ENCODE data around the gene SRP9. TPM values are rescaled to one million over a fixed set of nuclear protein-coding genes. Genes with fewer than 3 reads are reported as not detected.

SRP9 gene
- total RNA-seq, 4 donors from 2014 or later, result 115 to 229 (median 175) TPM

DNA sequence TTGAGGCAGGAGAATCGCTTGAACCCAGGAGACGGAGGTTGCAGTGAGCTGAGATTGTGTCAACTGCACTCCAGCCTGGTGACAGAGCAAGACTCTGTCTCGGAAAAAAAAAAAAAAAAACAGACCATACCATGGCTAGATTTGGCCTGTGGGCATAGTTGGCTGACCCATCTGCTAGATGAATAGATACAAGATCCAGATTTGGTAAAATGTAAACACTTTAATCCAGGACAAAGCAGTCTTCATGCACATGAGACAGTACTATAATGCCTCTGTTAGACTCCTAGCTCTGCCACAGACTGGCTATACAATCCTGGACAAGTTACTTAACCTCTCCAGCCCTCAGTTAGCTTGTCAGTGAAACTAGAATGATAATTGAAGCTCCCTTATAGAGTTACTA is 27.9 kb upstream of the SRP9 start:
- whole genome bisulfite sequencing, 2 donors, result 52 to 100% methylated on average over 2 to 3 of the region's 3 CpGs
- no peak for DNase-seq
- H3K4me1 ChIP-seq, result peaks cover 8 to 61% (median 31%) of the 10 kb centered on the region in 3 donors

DNA sequence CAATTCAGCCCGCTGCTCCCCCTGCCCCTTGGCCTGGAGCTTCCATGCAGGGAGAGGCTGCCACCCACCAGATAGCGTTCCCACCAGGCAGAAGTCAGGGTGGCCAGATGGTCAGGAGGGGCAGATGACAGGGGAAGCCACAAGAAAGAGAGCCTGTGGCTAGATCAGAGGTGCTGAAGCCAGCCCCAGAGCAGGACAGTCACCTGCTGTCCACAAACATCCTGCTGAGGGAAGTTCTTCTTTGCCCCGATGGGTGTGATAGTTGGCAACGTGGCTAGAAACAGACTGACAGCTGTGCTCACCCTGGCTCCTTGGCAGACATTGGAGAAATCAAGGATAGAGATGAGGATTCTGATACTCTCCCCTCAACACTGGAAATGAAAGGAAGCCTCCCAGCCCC is 27.2 kb upstream of the SRP9 start:
- Histone ChIP-seq H3K27ac (no peak overlapping the region), H3K4me3 (no peak overlapping the region), H3K9me3 (no peaks in the 10 kb centered on the region), H3K27me3 (no peaks in the 10 kb centered on the region), H3K36me3 (no peaks in the 10 kb centered on the region), H3K4me1 (peaks cover 8 to 60% (median 31%) of the 10 kb centered on the region in 3 donors)
- 17 to 36% methylated on average over 2 to 3 of the region's 4 CpGs for WGBS, 2 donors
- no peak for TF ChIP-seq POLR2A (IDR thresholded peaks at IDR 0.05)
- TF ChIP-seq CTCF (IDR thresholded peaks at IDR 0.05), result no peak
- no peak for DNase-seq
- intact Hi-C loops (cut with DNase I), result no loop called here

More for the DNA sequence above, 27.9 kb upstream of the SRP9 start:
- no peaks in the 10 kb centered on the region for H3K36me3 ChIP-seq
- intact Hi-C loops (cut with DNase I), result no loop called here
- TF ChIP-seq POLR2A (IDR thresholded peaks at IDR 0.05) (no peak), CTCF (IDR thresholded peaks at IDR 0.05) (no peak)
- no peak overlapping the region for H3K4me3 ChIP-seq
- no peaks in the 10 kb centered on the region for H3K9me3 ChIP-seq
- no peak overlapping the region for H3K27ac ChIP-seq
- no peaks in the 10 kb centered on the region for H3K27me3 ChIP-seq

GRCh38 chr1:225750875-225751824 is 26.5 kb upstream of the SRP9 start:
- no peaks in the 10 kb centered on the region for H3K27me3 ChIP-seq
- no peak for TF ChIP-seq CTCF (IDR thresholded peaks at IDR 0.05)
- no peak for TF ChIP-seq POLR2A (IDR thresholded peaks at IDR 0.05)
- intact Hi-C loops (cut with DNase I), result no loop called here
- DNase-seq, result no peak
- no peaks in the 10 kb centered on the region for H3K9me3 ChIP-seq
- WGBS, 2 donors, result 67 to 75% methylated on average over 9 of the region's 11 CpGs
- H3K27ac ChIP-seq, result peak overlapping the region in 1 of 4 donors; percentile 26
- H3K36me3 ChIP-seq, result no peaks in the 10 kb centered on the region
- peaks cover 8 to 60% (median 27%) of the 10 kb centered on the region in 3 donors for H3K4me1 ChIP-seq
- H3K4me3 ChIP-seq, result no peak overlapping the region

DNA sequence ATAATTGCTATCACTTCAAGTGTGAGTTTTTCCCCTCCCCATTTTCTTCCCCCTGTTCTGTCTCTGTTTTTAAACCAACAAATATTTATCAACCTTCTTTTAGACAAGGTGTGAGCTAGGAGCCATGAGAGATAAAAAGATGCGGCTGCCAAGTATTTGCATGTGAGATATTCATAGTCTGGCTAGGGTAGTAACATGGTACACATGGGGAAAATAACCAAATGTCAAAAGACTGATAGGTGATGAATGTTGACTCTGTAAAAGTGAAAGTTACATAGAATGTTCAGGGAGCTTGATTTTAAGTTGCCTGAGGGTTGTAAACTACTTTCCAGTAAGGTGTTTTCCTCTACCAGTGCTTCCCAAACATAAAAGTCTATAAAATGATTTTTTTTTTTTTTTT is 25.4 kb upstream of the SRP9 start:
- no peak for DNase-seq
- H3K4me1 ChIP-seq, result peaks cover 3 to 49% (median 21%) of the 10 kb centered on the region in 3 donors
- no peaks in the 10 kb centered on the region for H3K36me3 ChIP-seq
- TF ChIP-seq POLR2A (IDR thresholded peaks at IDR 0.05) (no peak), CTCF (IDR thresholded peaks at IDR 0.05) (no peak)
- H3K4me3 ChIP-seq, result no peak overlapping the region
- intact Hi-C loops (cut with DNase I), result no loop called here
- no peak overlapping the region for H3K27ac ChIP-seq
- H3K9me3 ChIP-seq, result no peaks in the 10 kb centered on the region
- WGBS, 2 donors, result 71 to 81% methylated on average over 1 of the region's 1 CpG
- no peaks in the 10 kb centered on the region for H3K27me3 ChIP-seq

DNA sequence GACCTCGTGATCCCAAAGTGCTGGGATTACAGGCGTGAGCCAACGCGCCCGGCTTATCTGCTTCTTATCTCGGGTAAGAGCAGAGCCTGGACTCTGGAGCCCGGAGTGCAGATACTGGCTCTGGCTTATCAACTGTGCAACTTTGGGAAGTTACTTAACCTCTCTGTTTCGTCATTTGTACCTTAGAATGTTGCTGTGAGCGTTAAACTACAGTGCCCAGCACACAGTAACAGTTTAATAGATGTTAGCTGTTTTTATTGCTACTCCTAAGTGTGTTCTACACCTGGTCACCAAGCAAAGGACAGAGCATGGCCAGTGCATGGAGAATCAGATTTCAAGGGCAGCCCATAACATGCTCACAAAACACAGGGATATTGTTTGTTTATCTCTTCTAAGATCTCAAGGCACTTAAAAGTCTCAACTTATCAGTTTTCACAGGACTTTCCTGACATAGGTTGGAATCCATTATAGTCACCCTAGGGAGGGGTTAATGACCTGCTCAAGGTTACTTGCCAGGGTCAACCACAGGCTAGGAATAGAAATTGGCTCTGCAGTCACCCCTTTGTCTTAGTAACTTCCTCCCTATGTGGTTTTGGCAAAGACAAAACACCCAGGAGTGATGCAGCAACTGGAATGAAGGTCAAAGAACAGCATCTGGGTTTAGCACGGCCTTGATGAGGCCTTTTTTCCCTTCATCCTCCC is 22.5 kb upstream of the SRP9 start:
- intact Hi-C loops (cut with DNase I), result no loop called here
- 52 to 72% methylated on average over 9 to 10 of the region's 10 CpGs for WGBS, 2 donors

More for the DNA sequence above, 22.5 kb upstream of the SRP9 start:
- Histone ChIP-seq H3K27ac (peak overlapping the region in 2 of 4 donors; percentile 59 to 68), H3K4me1 (peaks cover 0 to 40% (median 8%) of the 10 kb centered on the region in 3 donors), H3K36me3 (no peaks in the 10 kb centered on the region), H3K4me3 (no peak overlapping the region), H3K9me3 (no peaks in the 10 kb centered on the region), H3K27me3 (no peaks in the 10 kb centered on the region)
- TF ChIP-seq POLR2A (IDR thresholded peaks at IDR 0.05), result no peak
- no peak for TF ChIP-seq CTCF (IDR thresholded peaks at IDR 0.05)
- DNase-seq, result no peak
